NCI-H128 (cell line): Measurements from ENCODE around the gene SREBF2.
"Not testable (repeated sequence)": the region's sequence is repeated elsewhere in the genome, so short reads cannot be mapped to it uniquely, and the experiment has no call there.

Experiments used
- DNase-seq: peaks from one replicate; lab custom pipeline; 2025; ENCODE audit not compliant: unreplicated experiment; lab: John Stamatoyannopoulos, UW

The SREBF2 gene

DNA sequence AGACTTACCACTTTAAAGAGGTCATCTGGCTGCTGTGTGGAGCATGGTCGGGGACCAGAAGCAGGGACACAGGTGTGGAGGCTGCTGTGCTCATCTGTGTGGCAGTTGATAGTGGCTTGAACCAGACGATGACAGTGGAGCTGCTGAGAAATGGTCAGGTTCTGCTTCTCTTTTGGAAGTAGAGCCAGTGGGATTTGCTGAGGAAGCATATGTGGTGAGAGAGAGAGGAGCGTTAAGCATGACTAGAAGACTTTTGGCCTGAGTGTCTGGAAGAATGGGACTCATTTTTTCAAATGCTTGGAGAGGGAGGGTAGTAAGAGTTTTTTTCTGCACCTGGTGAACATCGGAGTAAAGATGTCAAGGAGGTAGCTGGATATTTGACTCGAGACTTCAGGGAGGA lies 12.5 kb upstream of the SREBF2 start:
- DNase-seq: no peak

DNA sequence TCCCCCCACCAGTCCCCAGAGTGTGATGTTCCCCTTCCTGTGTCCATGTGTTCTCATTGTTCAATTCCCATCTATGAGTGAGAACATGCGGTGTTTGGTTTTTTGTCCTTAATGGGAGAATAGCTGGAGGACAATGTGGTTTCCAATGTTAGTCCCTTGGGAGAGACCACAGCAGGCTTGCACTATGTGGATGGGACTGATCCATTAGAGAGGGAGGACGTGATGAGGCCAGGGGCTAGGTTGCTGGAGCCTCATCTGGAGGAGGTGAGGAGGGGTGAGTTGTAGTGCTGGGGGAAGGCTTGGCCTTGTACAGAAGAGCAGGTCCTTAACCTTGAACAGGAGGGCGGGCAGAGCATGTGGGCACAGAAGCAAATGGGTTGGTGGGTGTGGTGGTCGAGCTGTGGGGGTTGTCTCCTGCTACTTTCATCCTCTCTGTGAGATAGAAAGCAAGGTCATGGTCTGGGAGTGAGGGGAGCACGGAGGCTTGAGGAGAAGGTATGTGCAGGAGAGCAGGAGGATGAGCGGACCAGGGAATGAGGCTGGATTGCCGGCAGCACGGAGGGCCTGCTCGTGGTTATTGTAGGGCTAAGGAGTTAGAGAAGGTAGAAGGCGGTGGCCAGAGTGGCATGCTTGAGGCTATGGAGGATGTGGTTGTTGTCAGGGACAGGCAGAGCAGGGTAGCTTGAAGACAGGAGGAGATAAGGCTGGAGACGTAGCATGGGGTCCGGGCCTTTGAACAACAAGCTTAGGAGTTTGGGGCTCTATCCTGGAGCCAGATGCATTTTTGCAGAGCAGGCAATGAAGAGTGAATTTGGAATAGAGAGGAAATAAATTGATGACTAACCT lies 11.2 kb upstream of the SREBF2 start:
- no peak for DNase-seq

DNA sequence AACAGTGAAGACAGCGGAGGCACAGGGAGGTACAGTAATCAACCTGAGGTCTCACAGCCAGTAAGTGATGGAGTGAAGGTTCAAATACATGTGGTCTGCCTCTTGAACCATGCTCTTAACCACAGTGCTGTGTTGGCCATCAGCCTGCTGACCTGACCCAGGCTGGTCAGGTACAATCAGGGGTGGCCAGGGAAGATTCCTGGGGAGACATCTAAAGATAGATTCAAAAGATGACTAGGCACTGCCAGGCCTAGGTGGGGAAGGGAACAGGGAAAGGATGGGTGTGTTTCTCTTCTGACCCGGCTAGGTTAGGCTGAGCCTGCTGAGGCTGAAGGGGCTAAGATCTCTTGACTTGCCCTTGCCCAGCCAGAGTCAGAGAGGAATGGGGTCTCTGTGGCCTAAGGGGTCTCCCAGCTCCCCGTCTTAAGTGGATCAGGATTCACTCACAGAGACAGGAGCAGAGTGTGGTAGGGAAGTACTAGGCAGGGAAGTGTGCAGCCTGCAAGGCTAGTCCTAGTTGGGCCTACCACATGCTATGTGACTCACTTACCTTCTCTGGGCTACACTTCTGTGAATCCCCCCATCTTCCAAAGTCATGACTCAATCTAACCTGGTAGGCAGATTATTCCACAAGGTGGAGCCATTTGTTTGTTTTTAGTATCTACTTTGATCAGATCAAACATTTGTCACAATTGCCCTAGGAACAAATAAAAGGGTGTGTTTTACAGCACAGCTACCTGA lies 10.4 kb upstream of the SREBF2 start:
- DNase-seq: no peak

DNA sequence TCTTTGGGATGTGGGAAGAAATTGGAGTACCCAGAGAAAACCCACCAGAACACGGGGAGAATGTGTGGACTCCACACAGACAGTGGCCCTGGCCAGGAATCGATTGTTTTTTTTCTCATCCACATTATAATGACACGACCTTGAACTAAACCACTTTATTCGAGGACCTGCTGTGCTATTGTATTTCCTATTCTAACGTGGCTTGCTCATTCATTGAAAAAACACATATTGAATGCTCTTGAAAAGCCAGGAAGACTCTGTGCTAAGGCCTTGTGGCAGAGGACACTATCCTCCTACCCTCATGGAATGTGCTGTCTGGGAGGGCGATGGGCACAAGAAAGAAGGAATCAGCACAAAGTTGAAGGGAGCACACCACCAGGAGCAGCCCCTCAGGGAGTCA lies 9.1 kb upstream of the SREBF2 start:
- DNase-seq: no peak

DNA sequence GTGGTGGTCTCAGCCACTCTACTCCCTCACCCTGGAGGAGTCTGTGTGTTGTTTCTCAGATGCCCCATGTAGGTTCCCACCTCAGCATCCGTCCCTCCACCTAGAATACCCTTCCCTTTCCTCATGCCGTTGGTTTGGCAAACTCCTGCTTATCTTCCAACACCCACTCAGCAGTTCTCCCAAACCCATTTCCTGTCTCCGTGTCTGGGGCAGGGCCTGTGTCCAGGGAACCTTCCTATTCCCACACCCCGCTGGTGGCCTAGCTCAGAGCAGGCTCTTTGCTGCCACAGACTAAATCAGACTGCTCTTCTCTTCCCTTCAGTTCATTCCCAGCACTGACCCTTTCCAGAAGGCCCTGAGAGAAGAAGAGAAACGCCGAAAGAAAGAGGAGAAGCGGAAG lies 7.5 kb upstream of the SREBF2 start:
- no peak for DNase-seq

DNA sequence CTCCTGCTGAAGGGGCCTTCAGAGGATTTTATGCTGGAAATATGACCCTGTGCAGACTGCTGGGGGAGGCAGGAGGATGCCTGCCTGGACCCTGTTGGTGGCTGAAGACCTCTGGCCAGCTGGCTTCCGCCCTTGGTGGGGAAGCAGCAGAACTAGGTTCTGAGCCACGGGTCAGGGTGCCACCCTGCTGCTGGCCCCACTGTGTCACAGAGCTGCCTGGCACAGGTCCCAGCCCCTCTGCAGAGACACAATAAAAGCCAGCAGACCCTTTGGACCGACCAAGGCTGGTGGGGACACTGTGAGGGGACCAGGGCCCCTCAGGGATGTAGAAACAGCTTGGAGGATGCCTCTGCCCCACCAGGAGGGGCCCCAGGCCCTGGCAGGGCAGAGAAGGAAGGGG lies 6.9 kb upstream of the SREBF2 start:
- DNase-seq: no peak

DNA sequence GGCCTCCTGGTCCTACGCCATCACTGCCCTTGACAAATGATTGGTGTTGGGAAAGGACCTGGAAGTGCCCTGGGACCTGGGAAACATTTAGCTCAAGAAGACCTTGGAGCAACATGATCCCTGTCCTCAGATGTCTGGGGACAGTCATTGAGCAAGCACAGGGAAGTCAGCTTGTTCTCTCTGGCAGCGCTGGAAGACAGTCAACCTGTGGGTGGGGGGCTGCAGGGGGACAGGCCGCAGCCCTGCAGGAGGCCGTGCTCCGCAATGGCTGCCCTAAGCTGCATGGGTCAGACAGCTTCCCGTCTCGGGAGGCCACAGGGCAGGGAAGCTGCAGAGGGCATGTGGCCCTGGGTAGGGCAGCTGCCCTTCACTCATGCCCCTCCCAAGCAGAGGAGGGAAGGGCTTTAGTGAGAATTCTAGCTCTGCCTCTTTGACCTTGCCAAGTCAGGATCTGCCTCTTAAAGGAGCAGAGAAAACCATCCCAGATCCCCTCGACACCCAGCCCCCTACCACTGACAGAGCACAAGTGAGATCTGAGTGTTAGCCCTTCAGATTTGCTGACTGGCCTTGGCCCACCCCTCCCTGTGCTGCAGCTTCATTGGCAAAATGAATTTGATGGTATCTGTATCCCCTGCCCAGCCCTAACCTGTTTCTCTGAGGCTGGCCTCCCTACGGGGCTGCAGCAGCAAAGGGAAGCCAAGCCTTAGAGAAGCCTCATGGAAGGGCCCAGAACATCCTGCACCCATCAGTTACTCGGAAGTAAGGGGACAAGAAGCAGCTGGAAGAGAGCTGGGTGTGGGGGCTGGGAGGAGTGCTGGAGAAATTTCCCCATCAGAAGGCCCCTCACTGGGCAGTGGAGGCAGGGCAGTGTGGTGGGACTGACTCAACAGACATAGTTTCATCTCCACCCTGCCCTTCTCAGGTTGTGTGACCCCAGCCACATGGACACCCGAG lies 6.2 kb upstream of the SREBF2 start:
- no peak for DNase-seq

DNA sequence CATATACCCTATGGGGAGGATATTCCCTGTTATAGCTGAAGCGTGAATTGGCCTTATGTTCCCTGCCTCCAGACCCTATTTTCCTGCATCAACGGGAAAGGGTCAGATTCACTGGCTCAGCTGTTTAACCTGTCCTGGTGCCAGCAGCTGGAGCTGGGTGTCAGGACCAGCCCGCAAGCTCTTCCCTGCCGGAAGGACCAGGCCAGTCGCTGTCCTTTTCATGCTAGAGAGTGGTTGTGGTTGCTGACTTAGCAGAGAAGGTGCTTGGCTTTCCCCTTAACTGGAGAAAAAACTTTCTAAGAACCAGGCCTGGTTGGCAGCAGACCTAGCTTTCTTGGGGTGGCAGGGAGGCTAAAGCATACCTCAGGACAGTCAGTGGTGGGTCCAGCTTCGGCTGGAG lies 5.2 kb upstream of the SREBF2 start:
- no peak for DNase-seq

DNA sequence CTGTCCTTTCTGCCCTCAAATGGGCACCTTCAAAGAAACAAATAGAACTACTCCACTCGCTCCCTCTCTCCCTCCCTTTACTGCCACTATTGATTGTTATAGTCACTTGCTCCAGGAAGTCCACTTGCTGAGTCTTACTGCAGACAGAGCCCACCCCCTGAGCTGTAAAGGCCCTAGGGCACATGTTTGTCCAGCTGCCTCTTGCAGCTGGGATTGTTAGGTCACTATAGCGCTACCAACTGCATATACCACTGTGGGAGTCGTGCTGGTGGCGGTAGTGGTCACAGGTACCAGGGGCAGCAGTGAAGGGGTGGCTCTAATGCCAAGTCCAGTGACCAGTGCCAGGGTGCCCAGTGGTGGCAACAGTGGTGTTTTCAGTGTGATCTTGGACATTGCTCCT lies 4.4 kb upstream of the SREBF2 start:
- DNase-seq: no peak

DNA sequence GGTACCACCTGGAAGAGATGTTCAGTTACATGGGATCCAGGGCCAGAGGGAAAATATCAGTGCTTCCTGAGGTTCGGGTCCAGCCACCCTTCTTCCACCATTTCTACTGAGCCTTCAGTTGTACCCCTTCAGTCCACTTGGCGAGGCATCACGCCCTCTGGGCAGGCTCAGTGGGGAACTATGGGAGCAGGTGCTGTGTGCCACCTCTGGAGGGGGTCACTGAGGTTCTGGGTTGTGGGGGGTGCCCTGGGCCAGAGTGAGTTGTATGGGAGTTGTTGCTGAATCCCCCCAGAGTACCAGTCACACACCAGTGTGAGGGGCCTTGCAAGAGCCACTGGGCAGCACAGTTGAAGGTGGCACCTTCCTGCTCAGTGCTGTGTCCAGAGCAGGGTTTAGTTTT lies 2.7 kb upstream of the SREBF2 start:
- no peak for DNase-seq

DNA sequence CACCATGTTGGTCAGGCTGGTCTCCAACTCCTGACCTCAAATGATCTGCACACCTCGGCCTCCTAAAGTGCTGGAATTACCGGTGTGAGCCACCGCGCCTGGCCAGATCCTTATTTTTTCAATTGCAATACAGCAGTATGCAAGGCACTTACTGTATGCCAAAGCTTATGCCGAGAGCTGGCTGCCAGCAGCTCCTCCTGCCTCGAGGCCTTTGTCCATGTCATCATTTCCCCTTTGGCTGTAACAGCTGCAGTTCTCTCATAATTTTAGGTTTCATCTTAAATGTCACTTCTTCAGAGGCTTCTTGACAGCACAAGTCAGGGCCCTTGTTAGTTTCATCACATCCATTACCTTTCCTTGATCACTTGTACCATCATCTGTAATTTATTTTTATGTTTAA lies 1.5 kb upstream of the SREBF2 start:
- no peak for DNase-seq

DNA sequence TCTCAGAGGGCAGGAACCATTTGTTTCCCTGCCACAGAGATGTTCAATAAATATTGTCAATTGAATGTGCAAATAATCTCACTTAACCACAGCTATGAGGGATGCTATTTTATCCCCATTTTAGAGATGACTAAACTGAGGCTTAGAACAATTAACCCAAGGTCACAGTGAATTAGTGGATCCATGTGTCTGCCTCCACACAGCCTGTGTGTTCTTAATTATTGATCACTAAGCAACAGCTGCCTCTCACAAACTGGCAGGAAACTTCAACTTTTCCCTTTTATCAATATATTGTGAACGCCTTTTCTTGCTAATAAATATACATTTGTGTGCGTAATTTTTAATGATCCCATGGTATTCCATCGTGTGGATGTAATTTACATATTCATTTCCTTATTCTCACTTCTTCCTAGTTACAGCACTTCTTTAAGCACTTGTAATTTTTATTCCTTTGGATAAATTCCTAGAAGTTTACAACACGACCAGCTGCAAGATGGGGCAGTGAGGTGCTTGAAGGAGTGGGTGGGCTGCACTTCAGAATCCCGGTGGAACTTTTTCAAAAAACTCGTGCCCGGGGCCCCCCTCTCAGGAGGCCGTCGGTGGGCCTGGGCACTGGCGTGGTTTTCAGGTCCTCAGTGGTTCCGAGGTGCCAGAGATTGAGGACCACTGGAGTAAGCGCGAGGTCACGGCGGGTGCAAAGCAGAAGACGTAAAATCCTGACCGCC lies 915 bp upstream of the SREBF2 start:
- no peak for DNase-seq

DNA sequence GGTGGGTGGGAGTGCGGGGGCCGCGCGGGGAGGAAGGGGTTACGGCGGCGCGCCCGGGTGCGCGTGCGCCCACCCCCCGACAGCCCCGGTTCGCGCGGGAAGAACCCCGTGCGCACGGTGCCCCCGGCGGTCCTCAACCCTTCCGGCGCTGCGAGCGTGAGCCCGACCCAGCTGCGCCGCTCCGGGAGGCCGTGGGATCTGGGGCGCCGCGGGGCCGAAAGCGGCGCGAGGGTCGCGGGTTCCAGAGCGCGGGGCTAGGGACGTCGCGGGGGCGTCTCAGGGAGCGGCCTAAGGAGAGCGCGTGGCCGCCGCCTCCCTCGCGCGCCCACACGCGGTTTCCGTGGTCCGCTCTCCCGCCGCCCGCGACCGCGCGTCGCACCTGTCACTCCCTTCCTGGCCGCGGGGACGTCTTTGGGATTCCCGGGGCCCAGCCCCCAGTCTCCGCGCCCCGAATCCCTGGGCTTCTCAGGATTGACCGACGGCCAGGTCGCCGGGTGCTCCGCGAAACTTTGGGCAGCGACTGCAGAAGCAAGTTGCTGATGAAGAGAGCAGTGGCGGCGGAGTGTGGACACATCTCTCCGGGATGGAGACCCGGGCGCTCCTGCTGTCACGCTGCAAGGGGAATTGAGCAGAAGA lies 582 bp downstream of the SREBF2 start:
- DNase-seq: no peak

DNA sequence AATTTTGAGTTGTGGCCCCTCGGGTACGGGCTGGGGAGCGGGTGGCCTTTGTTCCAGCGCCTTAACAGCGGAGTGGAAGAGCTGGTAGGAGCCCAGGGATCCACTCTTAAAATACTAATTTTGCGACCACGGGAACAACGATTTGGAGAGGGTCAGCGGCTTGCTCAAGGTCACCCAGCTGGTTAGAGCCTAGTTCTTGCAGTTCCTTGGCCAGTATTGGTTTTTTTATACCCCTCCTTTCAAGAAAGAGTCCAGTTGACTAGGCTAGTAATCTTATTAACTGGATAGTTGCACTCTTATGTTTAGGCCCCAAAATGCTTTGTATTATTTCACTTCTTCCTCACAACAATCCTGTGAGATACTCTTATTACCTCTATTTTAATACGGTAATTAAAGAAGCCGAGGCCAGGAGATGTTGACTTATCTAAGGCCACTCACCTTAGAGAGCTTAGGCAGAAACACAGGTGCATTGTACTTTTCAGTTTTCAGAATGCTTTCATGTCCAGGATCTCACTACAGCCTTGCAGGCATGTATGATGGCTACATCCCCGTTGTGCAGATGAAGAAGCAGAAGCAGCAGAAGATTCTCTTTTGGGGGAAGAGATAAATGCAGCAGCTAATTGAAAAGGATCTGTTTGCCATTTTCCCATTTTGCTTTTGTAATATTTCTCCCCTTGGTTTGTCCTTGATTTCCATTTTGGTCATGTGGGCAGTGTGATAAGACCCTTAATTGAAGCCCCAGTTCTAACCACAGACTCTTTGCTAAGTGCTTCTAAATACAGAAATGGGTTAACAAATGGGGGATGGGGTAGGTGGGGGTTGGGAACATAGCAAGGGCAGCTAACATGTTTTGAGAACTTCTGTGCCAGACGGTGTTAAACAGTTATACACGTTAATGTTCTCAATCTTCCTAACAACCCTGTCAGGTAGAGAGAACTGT lies 1.4 kb downstream of the SREBF2 start:
- no peak for DNase-seq

DNA sequence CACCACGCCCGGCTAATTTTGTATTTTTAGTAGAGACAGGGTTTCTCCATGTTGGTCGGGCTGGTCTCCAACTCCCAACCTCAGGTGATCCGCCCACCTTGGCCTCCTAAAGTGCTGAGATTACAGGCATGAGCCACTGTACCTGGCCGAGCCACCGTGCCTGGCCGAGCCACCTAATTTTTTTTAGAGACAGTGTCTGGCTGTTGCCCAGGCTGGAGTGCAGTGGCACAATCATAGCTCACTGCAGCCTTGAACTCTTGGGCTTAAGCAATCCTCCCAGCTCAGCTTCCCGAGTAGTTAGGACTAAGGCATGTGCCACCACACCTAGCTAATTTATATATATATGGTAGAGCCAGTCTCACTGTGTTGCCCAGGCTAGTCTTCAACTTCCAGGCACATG lies 2.6 kb downstream of the SREBF2 start:
- DNase-seq: not testable (repeated sequence)

DNA sequence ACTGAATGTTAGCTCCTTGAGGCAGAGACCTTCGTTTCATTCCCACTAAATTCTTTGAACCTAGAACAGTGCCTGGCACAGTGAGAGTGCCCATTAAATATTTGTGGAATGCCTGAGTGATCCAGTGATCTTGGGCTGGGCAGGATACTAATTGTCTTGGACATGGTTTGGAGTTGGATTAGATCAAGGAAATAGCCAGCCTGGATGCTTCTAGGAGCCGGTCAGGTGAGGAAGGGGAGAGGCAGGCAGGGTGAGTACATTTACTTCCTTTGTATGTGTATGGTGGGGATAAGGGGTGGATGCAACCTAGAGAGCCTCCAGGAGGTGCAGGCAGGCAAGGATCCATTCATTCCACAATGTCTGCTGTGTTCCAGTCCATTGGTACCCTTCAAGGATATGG lies 3.6 kb downstream of the SREBF2 start:
- no peak for DNase-seq

DNA sequence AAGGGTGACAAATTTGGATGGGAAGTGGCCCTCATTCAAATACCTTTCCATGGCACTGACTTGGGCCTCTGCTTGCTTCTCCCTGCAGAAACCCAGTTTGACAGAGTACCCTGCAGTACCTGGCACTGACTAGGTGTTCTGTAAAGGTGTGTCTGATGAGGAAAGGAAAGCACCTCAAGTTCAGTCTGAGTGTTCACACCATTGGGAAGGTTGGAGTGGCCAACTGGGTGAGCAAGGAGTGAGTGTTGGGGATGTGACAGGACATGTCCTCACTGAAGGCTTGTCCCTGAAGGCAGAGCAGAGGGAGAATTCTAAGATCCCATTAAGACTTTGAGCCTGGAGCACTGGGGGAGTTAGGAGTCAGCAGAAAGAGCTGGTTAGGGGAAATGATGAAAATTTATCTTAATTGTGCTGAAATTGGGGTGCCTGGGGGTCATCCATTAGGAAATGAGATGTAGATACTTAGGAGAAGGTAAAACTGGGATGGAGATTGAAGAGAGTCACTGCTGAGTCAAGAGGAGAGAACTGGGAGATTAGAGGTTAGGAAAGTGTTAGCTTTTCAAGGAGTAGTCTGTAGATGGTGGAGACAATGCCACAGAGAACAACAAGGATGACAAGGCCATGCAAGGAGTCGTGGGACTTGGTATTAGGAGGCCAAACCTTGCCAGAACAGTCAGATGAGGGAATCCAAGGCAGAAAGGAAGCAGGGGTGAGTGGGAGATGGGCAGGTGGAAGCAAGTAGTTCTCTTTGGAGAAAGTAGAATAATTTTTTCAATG lies 6.1 kb downstream of the SREBF2 start:
- DNase-seq: no peak

DNA sequence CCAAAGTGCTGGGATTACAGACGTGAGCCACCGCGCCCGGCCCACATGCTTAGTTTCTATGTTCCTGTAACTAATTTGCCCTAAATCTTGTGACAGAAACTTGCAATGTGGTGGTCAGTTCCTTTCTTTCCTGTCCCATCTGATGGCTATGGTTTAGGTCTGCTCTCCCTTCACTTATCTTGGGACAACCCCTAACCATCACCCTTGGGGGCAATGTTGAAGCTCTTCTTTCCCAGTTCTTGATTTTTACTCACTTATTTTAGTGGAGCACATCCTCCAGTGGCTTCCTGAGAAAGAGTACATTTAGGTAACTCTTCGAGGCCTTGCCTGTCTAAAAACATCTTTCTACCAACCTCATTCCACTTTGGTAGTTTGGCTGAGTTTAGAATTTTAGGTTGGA lies 7.3 kb downstream of the SREBF2 start:
- no peak for DNase-seq
